HG03354 (cell line): ENCODE measurements around the gene VEGFB.
A peak's percentile ranks its signal among the peaks of the same experiment; 100 is the strongest.

Experiments
- ATAC-seq: cut with Tn5 transposase; IDR thresholded peaks from one replicate; pipeline ENCODE4 v1.9.1; 2021; ENCODE audit warnings: mild to moderate bottlenecking; ENCODE audit not compliant: unreplicated experiment, poor library complexity, severe bottlenecking

The VEGFB gene

GRCh38 chr11:64245401-64245796 is 11.0 kb downstream of the VEGFB start:
- no peak for ATAC-seq

- ATAC-seq: peak; percentile 1
Observed at GRCh38 chr11:64245797-64246620, 11.6 kb downstream of the VEGFB start.

- ATAC-seq: peak; percentile 7
Observed at GRCh38 chr11:64246621-64246870, 12.2 kb downstream of the VEGFB start.

- peak; percentile 41 for ATAC-seq
Observed at GRCh38 chr11:64246871-64247728, 12.7 kb downstream of the VEGFB start, which contains the start of gene PPP1R14B. TSS of gene PPP1R14B (minus strand) at chr11:64246943. CDS start at chr11:64246673, 270 bp downstream.

- ATAC-seq: no peak
Observed at GRCh38 chr11:64247729-64248531, 13.5 kb downstream of the VEGFB start.

- no peak for ATAC-seq
Observed at GRCh38 chr11:64248578-64248977, 14.2 kb downstream of the VEGFB start.

GRCh38 chr11:64249038-64249437 is 14.7 kb downstream of the VEGFB start:
- ATAC-seq: no peak

GRCh38 chr11:64249563-64250414 is 15.4 kb downstream of the VEGFB start:
- ATAC-seq: no peak

GRCh38 chr11:64250415-64251015 is 16.1 kb downstream of the VEGFB start:
- ATAC-seq: no peak

- no peak for ATAC-seq
Observed at GRCh38 chr11:64251016-64251752, 16.8 kb downstream of the VEGFB start, which contains the start of gene PLCB3. TSS of gene PLCB3 (plus strand) at chr11:64251530. CDS start at chr11:64251650, 120 bp downstream.

GRCh38 chr11:64251753-64252002 is 17.3 kb downstream of the VEGFB start:
- ATAC-seq: no peak

- no peak for ATAC-seq
Observed at GRCh38 chr11:64252003-64252872, 17.9 kb downstream of the VEGFB start.

- ATAC-seq: no peak
Observed at GRCh38 chr11:64253043-64253442, 18.7 kb downstream of the VEGFB start.

GRCh38 chr11:64253481-64253880 is 19.1 kb downstream of the VEGFB start:
- no peak for ATAC-seq

GRCh38 chr11:64254326-64254725 is 19.9 kb downstream of the VEGFB start:
- no peak for ATAC-seq

- no peak for ATAC-seq
Observed at GRCh38 chr11:64255135-64256128, 21.0 kb downstream of the VEGFB start.
